Panc1 (cell line): ENCODE data around the gene GRIN2A.

Source experiments
- SIN3A ChIP-seq: IDR thresholded peaks from 2 replicates; pipeline ENCODE4 v1.6.1; 2012; ENCODE audit warnings: low read depth, mild to moderate bottlenecking, low read length, moderate library complexity, borderline replicate concordance; ENCODE audit not compliant: insufficient read depth
- TF ChIP-seq, protein P1 (sequence below): fragments of 450-650 bp; IDR thresholded peaks from 2 replicates; pipeline ENCODE4 v1.5.1; 2017; ENCODE audit warnings: mild to moderate bottlenecking

DNA sequence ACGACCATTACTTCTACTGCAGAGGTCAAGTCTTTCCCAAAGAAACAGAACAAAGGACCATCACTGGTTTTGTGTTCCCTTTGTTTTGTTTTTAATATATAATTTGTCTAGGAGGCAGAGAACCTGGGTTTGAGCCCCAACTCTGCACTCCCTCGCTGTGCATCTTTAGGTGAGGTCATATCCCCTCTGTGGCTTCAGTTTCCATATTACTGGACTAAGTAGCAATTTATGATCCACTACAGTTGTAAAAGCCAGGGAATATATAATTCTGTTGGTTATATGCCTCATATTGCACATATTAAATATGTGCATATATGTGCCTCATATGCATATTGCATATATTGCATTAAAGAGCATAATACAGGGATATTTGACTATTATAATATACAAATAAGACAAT lies 392.0 kb downstream of the GRIN2A start:
- TF ChIP-seq, protein P1, sequence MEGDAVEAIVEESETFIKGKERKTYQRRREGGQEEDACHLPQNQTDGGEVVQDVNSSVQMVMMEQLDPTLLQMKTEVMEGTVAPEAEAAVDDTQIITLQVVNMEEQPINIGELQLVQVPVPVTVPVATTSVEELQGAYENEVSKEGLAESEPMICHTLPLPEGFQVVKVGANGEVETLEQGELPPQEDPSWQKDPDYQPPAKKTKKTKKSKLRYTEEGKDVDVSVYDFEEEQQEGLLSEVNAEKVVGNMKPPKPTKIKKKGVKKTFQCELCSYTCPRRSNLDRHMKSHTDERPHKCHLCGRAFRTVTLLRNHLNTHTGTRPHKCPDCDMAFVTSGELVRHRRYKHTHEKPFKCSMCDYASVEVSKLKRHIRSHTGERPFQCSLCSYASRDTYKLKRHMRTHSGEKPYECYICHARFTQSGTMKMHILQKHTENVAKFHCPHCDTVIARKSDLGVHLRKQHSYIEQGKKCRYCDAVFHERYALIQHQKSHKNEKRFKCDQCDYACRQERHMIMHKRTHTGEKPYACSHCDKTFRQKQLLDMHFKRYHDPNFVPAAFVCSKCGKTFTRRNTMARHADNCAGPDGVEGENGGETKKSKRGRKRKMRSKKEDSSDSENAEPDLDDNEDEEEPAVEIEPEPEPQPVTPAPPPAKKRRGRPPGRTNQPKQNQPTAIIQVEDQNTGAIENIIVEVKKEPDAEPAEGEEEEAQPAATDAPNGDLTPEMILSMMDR = no peak
- TF ChIP-seq SIN3A = no peak
